RWPE2 (cell line): Measurements from ENCODE around the gene OR10G8.

ENCODE experiments used
- ATAC-seq: fragments of 200-7000 bp; cut with Tn5 transposase; 3 replicates; pipeline ENCODE4 v1.9.1; 2021; ENCODE audit warnings: low read depth
- DNase-seq: peaks from one replicate; pipeline ENCODE4 v3.0.0-alpha.2; 2020; ENCODE audit warnings: low spot score
- H3K27ac ChIP-seq: fragments of 450-650 bp; 2 replicates; pipeline ENCODE4 v1.5.1; 2017; ENCODE audit warnings: mild to moderate bottlenecking; ENCODE audit not compliant: poor library complexity, severe bottlenecking
- H3K27me3 ChIP-seq: fragments of 250-450 bp; sonication (Bioruptor Pico); 2 replicates; pipeline ENCODE4 v1.5.1; 2021; ENCODE audit warnings: mild to moderate bottlenecking, moderate library complexity; ENCODE audit not compliant: insufficient read depth, poor library complexity, severe bottlenecking
- H3K36me3 ChIP-seq: fragments of 250-450 bp; sonication (Bioruptor Pico); 2 replicates; pipeline ENCODE4 v1.5.1; 2020; ENCODE audit warnings: low read depth, mild to moderate bottlenecking, moderate library complexity
- H3K4me1 ChIP-seq: fragments of 250-450 bp; sonication (Bioruptor Pico); 2 replicates; pipeline ENCODE4 v1.5.1; 2021; ENCODE audit warnings: mild to moderate bottlenecking, moderate library complexity; ENCODE audit not compliant: insufficient read depth, poor library complexity, severe bottlenecking
- H3K4me3 ChIP-seq: fragments of 250-450 bp; sonication (Bioruptor Pico); 2 replicates; pipeline ENCODE4 v1.5.1; 2021; ENCODE audit warnings: mild to moderate bottlenecking, moderate library complexity; ENCODE audit not compliant: severe bottlenecking
- H3K9me3 ChIP-seq: fragments of 250-450 bp; sonication (Bioruptor Pico); 2 replicates; pipeline ENCODE4 v1.5.1; 2021; ENCODE audit warnings: mild to moderate bottlenecking, moderate library complexity; ENCODE audit not compliant: severe bottlenecking
- CTCF ChIP-seq: fragments of 450-650 bp; IDR thresholded peaks from one replicate; pipeline ENCODE4 v1.5.1; 2017; ENCODE audit warnings: mild to moderate bottlenecking, moderate library complexity; ENCODE audit not compliant: poor library complexity, severe bottlenecking

The OR10G8 gene

DNA sequence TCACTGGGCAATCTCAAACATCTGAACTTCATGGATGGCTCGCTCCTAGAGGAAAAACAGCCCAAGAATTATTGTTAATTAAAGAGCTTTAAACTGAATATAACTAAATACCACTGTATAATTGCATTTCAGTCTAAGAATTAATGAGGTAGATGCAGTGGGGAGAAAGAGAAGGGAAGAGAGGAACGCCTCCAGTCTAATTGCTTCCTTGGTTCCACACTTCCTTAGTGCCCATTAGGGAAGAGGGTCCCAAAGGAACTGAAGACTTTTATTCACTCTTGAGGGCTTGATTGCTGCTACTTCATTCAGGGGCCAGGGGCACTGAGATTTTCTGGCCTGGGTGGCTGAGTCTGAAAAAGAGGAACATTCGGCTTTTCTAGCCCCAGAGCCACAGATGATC lies 26.4 kb downstream of the OR10G8 start:
- no peak for TF ChIP-seq CTCF

GRCh38 chr11:124068601-124069110 lies 42.1 kb downstream of the OR10G8 start:
- no peak for TF ChIP-seq CTCF
- no peaks in the 10 kb centered on the region for H3K36me3 ChIP-seq
- peak; percentile 51; the same call in 2 of the 3 replicates for ATAC-seq
- no peak overlapping the region for H3K4me3 ChIP-seq
- DNase-seq: no peak
- H3K4me1 ChIP-seq: no peaks in the 10 kb centered on the region
- H3K27me3 ChIP-seq: no peaks in the 10 kb centered on the region
- H3K9me3 ChIP-seq: no peaks in the 10 kb centered on the region
- H3K27ac ChIP-seq: no peak overlapping the region

More for the DNA sequence above, 26.4 kb downstream of the OR10G8 start:
- DNase-seq (no peak), ATAC-seq (no peak)
- no peaks in the 10 kb centered on the region for H3K36me3 ChIP-seq
- H3K4me3 ChIP-seq: no peak overlapping the region
- H3K4me1 ChIP-seq: no peaks in the 10 kb centered on the region
- no peaks in the 10 kb centered on the region for H3K9me3 ChIP-seq
- no peak overlapping the region for H3K27ac ChIP-seq
- no peaks in the 10 kb centered on the region for H3K27me3 ChIP-seq

DNA sequence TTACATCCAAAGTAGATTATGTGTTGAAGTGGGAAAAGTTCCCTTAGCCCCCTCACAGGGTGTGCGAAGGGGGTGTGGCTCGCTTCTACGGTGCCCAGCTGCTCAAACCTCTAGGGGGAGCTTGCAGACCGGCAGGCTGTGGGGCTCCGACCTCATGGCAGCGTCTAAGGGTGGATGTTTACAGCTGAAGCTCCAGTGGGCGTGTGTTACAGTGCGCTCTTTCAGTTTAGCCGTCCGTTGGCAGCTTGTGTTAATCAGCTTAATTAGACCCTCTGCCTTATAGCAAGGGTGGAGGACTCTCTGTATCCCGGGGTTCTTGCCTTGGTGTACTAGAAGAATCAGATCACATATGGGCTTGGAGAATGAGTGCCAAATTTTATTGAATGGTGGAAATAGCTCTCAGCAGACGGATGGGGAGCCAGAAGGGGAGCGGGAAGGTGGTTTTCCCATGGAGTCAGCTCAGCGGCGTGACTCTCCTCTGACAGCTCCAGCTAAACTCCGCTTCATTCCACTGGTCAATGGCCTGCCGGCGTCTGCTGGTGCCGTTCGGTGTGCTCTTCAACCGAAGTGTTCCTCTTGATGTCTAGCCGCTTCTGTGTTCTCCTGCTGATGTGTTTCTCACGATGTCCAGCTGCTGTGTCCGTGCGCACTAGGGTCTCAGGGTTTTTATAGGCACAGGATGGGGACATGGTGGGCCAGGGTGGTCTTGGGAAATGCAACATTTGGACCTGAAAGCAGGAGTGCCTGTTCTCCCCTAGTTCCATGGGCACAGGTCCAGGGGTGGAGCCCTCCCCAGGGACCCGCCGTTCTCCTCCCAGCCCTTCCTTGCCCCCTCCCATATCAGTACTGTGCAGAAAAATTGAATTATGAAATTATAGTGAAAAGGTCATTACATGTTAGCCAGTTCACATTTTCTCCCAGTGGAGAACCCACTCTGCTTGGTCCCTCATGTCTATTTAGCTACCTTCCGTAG lies 43.1 kb downstream of the OR10G8 start:
- Histone ChIP-seq H3K4me1 (no peaks in the 10 kb centered on the region), H3K27ac (no peak overlapping the region), H3K9me3 (no peaks in the 10 kb centered on the region), H3K27me3 (no peaks in the 10 kb centered on the region), H3K4me3 (peak overlapping the region; percentile 6), H3K36me3 (no peaks in the 10 kb centered on the region)
- ATAC-seq (peak; percentile 93), DNase-seq (no peak)
- TF ChIP-seq CTCF: peak; percentile 75

DNA sequence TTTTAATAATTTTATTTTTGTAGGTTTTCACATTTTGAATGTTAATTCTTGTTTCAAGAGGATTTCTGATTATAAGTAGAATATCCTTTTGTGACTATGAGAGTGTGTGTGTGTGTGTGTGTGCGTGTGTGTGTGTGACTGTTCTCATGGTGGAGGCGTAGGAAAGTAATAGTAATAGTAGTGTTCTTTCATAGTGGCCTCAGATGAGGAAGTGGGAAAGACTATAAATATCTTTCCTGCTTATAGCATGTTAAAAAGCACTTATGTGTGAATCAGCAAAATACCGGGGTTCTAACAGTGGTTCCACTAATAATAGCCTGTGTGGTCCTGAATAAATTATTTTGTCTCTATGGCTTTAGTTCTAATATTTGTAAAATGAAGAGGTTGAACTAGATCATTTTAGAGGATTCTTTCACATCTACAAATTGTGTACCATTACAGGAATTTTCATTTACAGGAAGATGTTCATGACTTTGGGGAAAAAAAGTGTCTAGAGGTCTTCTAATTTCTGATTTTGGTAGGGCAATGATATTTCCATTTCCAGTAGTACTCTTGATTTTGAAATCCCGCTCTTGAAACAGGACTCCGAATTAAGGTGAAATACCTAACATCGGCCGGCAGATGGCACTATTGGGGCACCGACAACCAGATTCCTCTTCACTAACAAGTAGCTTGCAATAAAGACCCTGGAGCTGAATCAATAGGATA lies 44.5 kb downstream of the OR10G8 start:
- DNase-seq (no peak), ATAC-seq (peak; percentile 20; the same call in 1 of the 3 replicates)
- no peaks in the 10 kb centered on the region for H3K27me3 ChIP-seq
- H3K36me3 ChIP-seq: no peaks in the 10 kb centered on the region
- no peaks in the 10 kb centered on the region for H3K4me1 ChIP-seq
- TF ChIP-seq CTCF: peak; percentile 89
- H3K27ac ChIP-seq: no peak overlapping the region
- no peak overlapping the region for H3K4me3 ChIP-seq
- H3K9me3 ChIP-seq: no peaks in the 10 kb centered on the region
